H4 (cell line): ENCODE measurements around the gene FILIP1L. TPM values are rescaled to one million over a fixed set of nuclear protein-coding genes. Genes with fewer than 3 reads are reported as not detected.
"Not testable (repeated sequence)": the region's sequence is repeated elsewhere in the genome, so short reads cannot be mapped to it uniquely, and the experiment has no call there.

Experiments
- DNase-seq: peaks from one replicate; pipeline ENCODE4 v3.0.0-alpha.2; 2015; ENCODE audit warnings: low spot score
- total RNA-seq: library from RNA; depleted of rRNA; stranded (reverse); fragments of >200 nt; shearing (Covaris generic); gene quantifications from 2 replicates; pipeline ENCODE4 v1.2.3, GENCODE V29; 2014

FILIP1L gene
- total RNA-seq, 1 experiment from 2014 or later = 37.8 TPM

- DNase-seq = no peak
Observed at GRCh38 chr3:100099621-100100020, 14.7 kb downstream of the FILIP1L start.

GRCh38 chr3:100098784-100099070 is 15.6 kb downstream of the FILIP1L start:
- no peak for DNase-seq

GRCh38 chr3:100097919-100098783 is 16.1 kb downstream of the FILIP1L start:
- DNase-seq = no peak

GRCh38 chr3:100096866-100097265 is 17.4 kb downstream of the FILIP1L start:
- no peak for DNase-seq

GRCh38 chr3:100096286-100096685 is 18.0 kb downstream of the FILIP1L start:
- DNase-seq = not testable (repeated sequence)

GRCh38 chr3:100093831-100094230 is 20.5 kb downstream of the FILIP1L start:
- no peak for DNase-seq

- DNase-seq = no peak
Observed at GRCh38 chr3:100090669-100091005, 23.7 kb downstream of the FILIP1L start.

GRCh38 chr3:100089812-100090668 is 24.3 kb downstream of the FILIP1L start:
- peak; percentile 58 for DNase-seq

GRCh38 chr3:100088735-100089368 is 25.4 kb downstream of the FILIP1L start:
- no peak for DNase-seq

- peak; percentile 46 for DNase-seq
Observed at GRCh38 chr3:100087198-100087597, 27.1 kb downstream of the FILIP1L start.

GRCh38 chr3:100086401-100086800 is 27.9 kb downstream of the FILIP1L start:
- DNase-seq = no peak

GRCh38 chr3:100084100-100084806 is 30.0 kb downstream of the FILIP1L start:
- no peak for DNase-seq

- no peak for DNase-seq
Observed at GRCh38 chr3:100083209-100083608, 31.1 kb downstream of the FILIP1L start.

GRCh38 chr3:100082714-100083113 is 31.6 kb downstream of the FILIP1L start:
- DNase-seq = no peak

GRCh38 chr3:100081986-100082692 is 32.2 kb downstream of the FILIP1L start:
- DNase-seq = no peak

GRCh38 chr3:100081311-100081710 is 33.0 kb downstream of the FILIP1L start:
- DNase-seq = no peak

GRCh38 chr3:100080573-100080972 is 33.7 kb downstream of the FILIP1L start:
- DNase-seq = no peak

- no peak for DNase-seq
Observed at GRCh38 chr3:100079328-100079727, 35.0 kb downstream of the FILIP1L start.

GRCh38 chr3:100076731-100077529 is 37.4 kb downstream of the FILIP1L start:
- DNase-seq = no peak
